ENCODE results near the gene TIMM10.

- TF ChIP-seq CTCF (IDR thresholded peaks at IDR 0.05; ENCODE audit: borderline replicate concordance, extremely low read depth, low read length, poor library complexity, severe bottlenecking) (no peak), EZH2 (IDR thresholded peaks at IDR 0.05; ENCODE audit: borderline replicate concordance, low read depth, low read length, severe bottlenecking) (no peak)
These were observed 19.4 kb upstream of the TIMM10 start for GRCh38 chr11:57549983-57550382.
